Cortex of kidney (tissue), 1 donor: ENCODE data around the gene RIF1.
"Not testable (repeated sequence)": the region's sequence is repeated elsewhere in the genome, so short reads cannot be mapped to it uniquely, and the experiment has no call there.

ENCODE experiments used
- DNase-seq: peaks from one replicate; lab custom pipeline; 2025; lab: John Stamatoyannopoulos, UW

The RIF1 gene

GRCh38 chr2:151410485-151410834, 758 bp downstream of the RIF1 start:
- no peak for DNase-seq

GRCh38 chr2:151417650-151418049, 7.9 kb downstream of the RIF1 start:
- DNase-seq: no peak

GRCh38 chr2:151421681-151422080, 12.0 kb downstream of the RIF1 start:
- DNase-seq: not testable (repeated sequence)

- no peak for DNase-seq
Observed at GRCh38 chr2:151422917-151423439, 13.3 kb downstream of the RIF1 start.

- no peak for DNase-seq
Observed at GRCh38 chr2:151423760-151424159, 14.1 kb downstream of the RIF1 start.

GRCh38 chr2:151437630-151438029, 27.9 kb downstream of the RIF1 start:
- DNase-seq: no peak

- DNase-seq: no peak
Observed at GRCh38 chr2:151438506-151438905, 28.8 kb downstream of the RIF1 start.

GRCh38 chr2:151439127-151439526, 29.4 kb downstream of the RIF1 start:
- no peak for DNase-seq

GRCh38 chr2:151459358-151459757, 49.7 kb downstream of the RIF1 start:
- no peak for DNase-seq

GRCh38 chr2:151465771-151466170, 56.1 kb downstream of the RIF1 start:
- DNase-seq: no peak

- DNase-seq: no peak
Observed at GRCh38 chr2:151470556-151470955, 60.9 kb downstream of the RIF1 start.

GRCh38 chr2:151472966-151473365, 63.3 kb downstream of the RIF1 start:
- DNase-seq: no peak

GRCh38 chr2:151475071-151475470, 65.4 kb downstream of the RIF1 start:
- DNase-seq: no peak

GRCh38 chr2:151476287-151476686, 66.6 kb downstream of the RIF1 start:
- no peak for DNase-seq

- DNase-seq: no peak
Observed at GRCh38 chr2:151478011-151478410, 68.3 kb downstream of the RIF1 start.

- DNase-seq: no peak
Observed at GRCh38 chr2:151481744-151482143, 72.0 kb downstream of the RIF1 start.

- DNase-seq: no peak
Observed at GRCh38 chr2:151482171-151482725, 72.5 kb downstream of the RIF1 start.

GRCh38 chr2:151483546-151483945, 73.8 kb downstream of the RIF1 start:
- no peak for DNase-seq

GRCh38 chr2:151484100-151484499, 74.4 kb downstream of the RIF1 start:
- no peak for DNase-seq

GRCh38 chr2:151486053-151486452, 76.4 kb downstream of the RIF1 start:
- no peak for DNase-seq

- DNase-seq: no peak
Observed at GRCh38 chr2:151490276-151490675, 80.6 kb downstream of the RIF1 start.

GRCh38 chr2:151491496-151491895, 81.8 kb downstream of the RIF1 start:
- no peak for DNase-seq

GRCh38 chr2:151498178-151498577, 88.5 kb downstream of the RIF1 start:
- no peak for DNase-seq

GRCh38 chr2:151506170-151506569, 96.5 kb downstream of the RIF1 start:
- no peak for DNase-seq

- no peak for DNase-seq
Observed at GRCh38 chr2:151508519-151508918, 98.8 kb downstream of the RIF1 start.
